ENCODE results near the gene GSG1. TPM values are rescaled to one million over a fixed set of nuclear protein-coding genes. Genes with fewer than 3 reads are reported as not detected.

Gene GSG1
- total and polyA plus RNA-seq, 2 of the 8 experiments (the other 6 are each of a cell fraction or from before 2014, with no cell fraction given) = 0.89 to 1.4 TPM

GRCh38 chr12:13126494-13126893 lies 23.0 kb upstream of the GSG1 start:
- ChIA-PET CTCF (ENCODE audit: partially characterized antibody) (interaction anchor here (1.3 to 2.5 kb wide), 3 partner anchors 8 to 22 kb away, joined by 6 to 11 read pairs (median 6); no protein-coding TSS in a partner anchor), POLR2A (ENCODE audit: partially characterized antibody) (no interaction called here)
- no peak overlapping the region for H3K4me2 ChIP-seq (ENCODE audit: insufficient read depth in 1 of 2, low read depth in 2 of 2, low read length in 2 of 2)
- no peaks in the 10 kb centered on the region for H3K9me3 ChIP-seq (ENCODE audit: insufficient read depth in 2 of 2, low read depth in 1 of 2, low read length in 1 of 2)
- no peak overlapping the region for H3K56ac ChIP-seq (replicated peaks; ENCODE audit: insufficient read length, low read depth, low read length)
- H3K79me1 ChIP-seq (ENCODE audit: low read depth, low read length) = no peaks in the 10 kb centered on the region
- no peak overlapping the region for H3K27ac ChIP-seq (ENCODE audit: low read depth, low read length)
- WGBS, 2 experiments (ENCODE audit: extremely low coverage in 1 of 2, insufficient coverage in 1 of 2, insufficient read length in 1 of 2, insufficient replicate concordance in 2 of 2, low coverage in 1 of 2, low lambda C conversion rate in 2 of 2, missing lambda C conversion rate in 1 of 2) = 95% methylated on average over 3 of the region's 3 CpGs; no CpG with 5 or more reads in 1 of the 2 experiments
- no peak overlapping the region for H2BK15ac ChIP-seq (ENCODE audit: low read length)
- no peaks in the 10 kb centered on the region; a peak in 1 of 7 replicates for H3K27me3 ChIP-seq (replicated peaks in 1 of 4; ENCODE audit: control insufficient read depth in 3 of 4, extremely low read depth in 1 of 4, insufficient read depth in 3 of 4, low read length in 3 of 4)
- H2AK5ac ChIP-seq (ENCODE audit: low read depth, low read length) = no peak overlapping the region
- H2AFZ ChIP-seq (ENCODE audit: low read length) = no peak overlapping the region
- H3K23me2 ChIP-seq (ENCODE audit: low read depth, low read length) = no peaks in the 10 kb centered on the region
- no peak overlapping the region for H4K91ac ChIP-seq (replicated peaks; ENCODE audit: insufficient read length, low read length)
- H3K4me3 ChIP-seq (ENCODE audit: extremely low read depth in 1 of 4, insufficient read depth in 2 of 4, low read depth in 3 of 4, low read length in 4 of 4) = no peak overlapping the region
- H4K20me1 ChIP-seq (replicated peaks in 1 of 2; ENCODE audit: control insufficient read depth in 1 of 2, insufficient read depth in 2 of 2, low read length in 2 of 2) = no peaks in the 10 kb centered on the region
- no peak overlapping the region for H4K5ac ChIP-seq (ENCODE audit: insufficient read length, low read depth, low read length)
- FAIRE-seq (no peak), DNase-seq (ENCODE audit: low read depth in 1 of 2, low spot score in 2 of 2) (no peak)
- H4K8ac ChIP-seq (ENCODE audit: extremely low read depth, insufficient read depth, low read length) = no peak overlapping the region
- peak overlapping the region in 1 of 4 experiments; percentile 34; a peak in 1 of 7 replicates for H3K9ac ChIP-seq (replicated peaks in 1 of 4; ENCODE audit: extremely low read depth in 1 of 4, low read depth in 3 of 4, low read length in 3 of 4)
- H2BK12ac ChIP-seq (ENCODE audit: low read depth, low read length) = no peak overlapping the region
- H3K36me3 ChIP-seq (ENCODE audit: control insufficient read depth in 2 of 4, insufficient read depth in 4 of 4, low read length in 3 of 4) = no peaks in the 10 kb centered on the region
- peaks cover 1 to 7% (median 4%) of the 10 kb centered on the region in 4 experiments; a peak in 3 of 7 replicates for H3K4me1 ChIP-seq (replicated peaks in 1 of 4; ENCODE audit: control insufficient read depth in 3 of 4, insufficient read depth in 4 of 4, low read length in 3 of 4)
- no peak overlapping the region for H3K4ac ChIP-seq (replicated peaks; ENCODE audit: insufficient read length, low read depth, low read length)
- no peak overlapping the region for H3K14ac ChIP-seq (ENCODE audit: insufficient read length)
- H3K18ac ChIP-seq (ENCODE audit: extremely low read depth, low read length) = no peak overlapping the region
- H2BK5ac ChIP-seq (ENCODE audit: low read depth, low read length) = no peak overlapping the region
- H2BK120ac ChIP-seq (replicated peaks; ENCODE audit: low read depth, low read length) = no peak overlapping the region
- H3K23ac ChIP-seq (ENCODE audit: insufficient read length) = no peak overlapping the region
- H3K79me2 ChIP-seq (ENCODE audit: control insufficient read depth in 1 of 2, insufficient read depth in 2 of 2, low read length in 2 of 2) = no peaks in the 10 kb centered on the region
- no peak overlapping the region for H2BK20ac ChIP-seq (ENCODE audit: low read length)
- TF ChIP-seq GABPA (IDR thresholded peaks at IDR 0.05; ENCODE audit: borderline replicate concordance, insufficient read depth, low read length) = no peak
- TF ChIP-seq KDM1A (IDR thresholded peaks at IDR 0.05; ENCODE audit: borderline replicate concordance, low read length) = no peak
- TF ChIP-seq CTCF (IDR thresholded peaks at IDR 0.05; ENCODE audit: control extremely low read depth in 1 of 3, insufficient read depth in 1 of 3, low read depth in 1 of 3, low read length in 3 of 3) = no peak
- no peak for TF ChIP-seq CTBP2 (IDR thresholded peaks at IDR 0.05; ENCODE audit: borderline replicate concordance, insufficient read depth, insufficient read length, low read length)
- TF ChIP-seq SP4 (IDR thresholded peaks at IDR 0.05; ENCODE audit: low read length) = no peak
- TF ChIP-seq, protein P1, sequence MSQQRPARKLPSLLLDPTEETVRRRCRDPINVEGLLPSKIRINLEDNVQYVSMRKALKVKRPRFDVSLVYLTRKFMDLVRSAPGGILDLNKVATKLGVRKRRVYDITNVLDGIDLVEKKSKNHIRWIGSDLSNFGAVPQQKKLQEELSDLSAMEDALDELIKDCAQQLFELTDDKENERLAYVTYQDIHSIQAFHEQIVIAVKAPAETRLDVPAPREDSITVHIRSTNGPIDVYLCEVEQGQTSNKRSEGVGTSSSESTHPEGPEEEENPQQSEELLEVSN (IDR thresholded peaks at IDR 0.05) = no peak
- TF ChIP-seq EZH2 (IDR thresholded peaks at IDR 0.05; ENCODE audit: low read depth, low read length, severe bottlenecking) = no peak
- no peak for TF ChIP-seq SRF (IDR thresholded peaks at IDR 0.05; ENCODE audit: low read depth, low read length)
- no peak for TF ChIP-seq BCL11A (IDR thresholded peaks at IDR 0.05; ENCODE audit: low read depth in 2 of 2, low read length in 2 of 2)
- no peak for TF ChIP-seq SIX5 (IDR thresholded peaks at IDR 0.05; ENCODE audit: low read depth, low read length)
- no peak for TF ChIP-seq SP2 (IDR thresholded peaks at IDR 0.05; ENCODE audit: low read length)

Measured in H1 (cell line).